ENCODE measurements around the gene PLA2G2C. TPM values are rescaled to one million over a fixed set of nuclear protein-coding genes. Genes with fewer than 3 reads are reported as not detected.

The PLA2G2C gene
- total RNA-seq, 1 donor from 2014 or later, result not detected

DNA sequence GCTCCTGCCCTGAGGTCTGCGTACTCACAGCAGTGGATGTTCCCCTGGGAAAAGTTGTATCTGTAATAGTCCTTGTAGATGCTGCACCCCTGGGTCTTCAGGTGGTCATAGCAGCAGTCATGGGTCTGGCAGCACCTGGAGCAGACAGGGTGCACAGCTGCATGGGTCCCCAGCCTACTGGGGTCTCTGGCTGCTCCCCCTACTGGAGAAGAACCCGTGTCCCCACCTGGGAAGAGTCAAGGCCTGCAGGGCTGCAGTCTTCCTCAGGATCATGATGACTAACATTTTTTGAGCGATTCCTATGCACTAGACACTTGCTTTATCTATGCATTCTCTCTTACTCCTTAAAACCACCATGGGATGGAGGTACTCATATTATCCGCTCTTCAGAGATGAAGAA lies 70.8 kb downstream of the PLA2G2C start:
- Mint-ChIP-seq H3K27ac (no peak overlapping the region), H3K36me3 (ENCODE audit: low read depth) (no peaks in the 10 kb centered on the region), H3K27me3 (no peaks in the 10 kb centered on the region), H3K4me1 (peaks cover 34% of the 10 kb centered on the region), H3K4me3 (no peak overlapping the region), H3K9me3 (no peaks in the 10 kb centered on the region)
- no peak for ATAC-seq (ENCODE audit: low read depth)
- TF ChIP-seq CTCF (IDR thresholded peaks at IDR 0.05), result no peak
- no peak for DNase-seq
- CTCF ChIA-PET, result no interaction called here
- intact Hi-C loops (cut with micrococcal nuclease), result no loop called here
- POLR2A ChIA-PET, result no interaction called here

DNA sequence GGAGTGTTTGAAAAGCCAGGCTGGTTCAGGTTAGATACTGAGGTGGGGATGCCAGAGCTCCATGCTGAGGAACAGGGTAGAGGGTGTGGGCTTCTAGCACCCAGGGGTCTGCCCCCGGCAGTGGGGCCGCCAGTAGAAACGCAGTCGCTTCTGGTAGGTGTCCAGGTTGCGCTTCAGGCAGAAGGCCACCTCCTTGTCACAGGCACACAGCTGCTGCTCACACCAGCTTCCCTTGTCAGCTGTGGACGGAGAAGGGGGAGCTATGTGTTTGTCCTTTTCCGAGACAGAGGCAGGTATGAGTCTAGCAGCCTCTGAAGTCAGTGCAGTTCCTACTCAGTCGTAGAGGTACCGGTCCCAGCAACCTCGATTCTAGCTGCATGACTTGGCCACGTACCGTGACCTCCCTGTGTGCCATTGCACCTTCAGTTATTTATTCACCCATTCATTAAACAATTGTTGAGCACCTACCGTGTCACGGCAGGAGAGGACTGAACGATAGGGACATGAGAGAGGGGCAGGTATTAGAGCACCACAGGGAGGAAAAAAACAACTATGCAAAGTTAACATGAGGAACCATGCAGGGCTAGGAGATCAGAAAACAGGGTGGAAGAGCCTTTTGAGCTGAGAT lies 72.2 kb downstream of the PLA2G2C start:
- TF ChIP-seq CTCF (IDR thresholded peaks at IDR 0.05), result no peak
- peaks cover 21% of the 10 kb centered on the region for H3K4me1 Mint-ChIP-seq
- H3K27me3 Mint-ChIP-seq, result no peaks in the 10 kb centered on the region
- ChIA-PET POLR2A (no interaction called here), CTCF (no interaction called here)
- H3K4me3 Mint-ChIP-seq, result no peak overlapping the region
- ATAC-seq (ENCODE audit: low read depth) (no peak), DNase-seq (no peak)
- intact Hi-C loops (cut with micrococcal nuclease), result no loop called here
- no peaks in the 10 kb centered on the region for H3K9me3 Mint-ChIP-seq
- no peaks in the 10 kb centered on the region for H3K36me3 Mint-ChIP-seq (ENCODE audit: low read depth)
- no peak overlapping the region for H3K27ac Mint-ChIP-seq

Other genes starting within 250 kb of the PLA2G2C start
- not detected in 2 replicates for gene PLA2G2A, start 206.9 kb downstream of the PLA2G2C start, total RNA-seq
- gene PLA2G5, start 116.3 kb downstream of the PLA2G2C start, total RNA-seq, result not detected in 2 replicates
- gene PLA2G2D, start 67.0 kb downstream of the PLA2G2C start, total RNA-seq, result 0.16 and 0.29 TPM in 2 replicates
- gene PLA2G2F, start 47.2 kb downstream of the PLA2G2C start, total RNA-seq, result not detected in 2 replicates
- 0.04 and 0.05 TPM in 2 replicates for gene UBXN10, start 422 bp downstream of the PLA2G2C start, total RNA-seq
- gene VWA5B1, start 104.4 kb upstream of the PLA2G2C start, total RNA-seq, result not detected in 2 replicates

Measured in activated B cell treated with CpG ODN at 0.5 μM for 24 hours (primary cell).